Cortex of kidney (tissue), 1 donor: Measurements from ENCODE around the gene CTSZ.

ENCODE experiments used
- DNase-seq: peaks from one replicate; lab custom pipeline; 2025; lab: John Stamatoyannopoulos, UW

CTSZ gene

GRCh38 chr20:59031564-59032022 lies 24.5 kb upstream of the CTSZ start:
- no peak for DNase-seq

- no peak for DNase-seq
These were observed 24.0 kb upstream of the CTSZ start for GRCh38 chr20:59030911-59031563.

- no peak for DNase-seq
These were observed 21.8 kb upstream of the CTSZ start for GRCh38 chr20:59028812-59029211.

GRCh38 chr20:59027741-59028320 lies 20.8 kb upstream of the CTSZ start:
- DNase-seq = no peak

GRCh38 chr20:59026904-59027740 lies 20.1 kb upstream of the CTSZ start:
- DNase-seq = no peak

GRCh38 chr20:59025511-59025910 lies 18.5 kb upstream of the CTSZ start:
- DNase-seq = no peak

GRCh38 chr20:59025086-59025485 lies 18.0 kb upstream of the CTSZ start:
- DNase-seq = no peak

- DNase-seq = no peak
These were observed 17.1 kb upstream of the CTSZ start for GRCh38 chr20:59024111-59024530.

GRCh38 chr20:59023616-59024015 lies 16.6 kb upstream of the CTSZ start:
- DNase-seq = no peak

- DNase-seq = no peak
These were observed 15.7 kb upstream of the CTSZ start for GRCh38 chr20:59022754-59023153.

- no peak for DNase-seq
These were observed 14.0 kb upstream of the CTSZ start for GRCh38 chr20:59020938-59021551.

GRCh38 chr20:59019217-59019616 lies 12.2 kb upstream of the CTSZ start, which contains the start of gene TUBB1:
Gene TUBB1 (plus strand): TSS chr20:59019429. CDS start chr20:59019523, 94 bp downstream.
- DNase-seq = no peak

GRCh38 chr20:59018817-59019216 lies 11.8 kb upstream of the CTSZ start:
- DNase-seq = no peak

GRCh38 chr20:59017493-59018231 lies 10.6 kb upstream of the CTSZ start:
- no peak for DNase-seq

- DNase-seq = no peak
These were observed 9.9 kb upstream of the CTSZ start for GRCh38 chr20:59016795-59017492.

- DNase-seq = no peak
These were observed 9.0 kb upstream of the CTSZ start for GRCh38 chr20:59015812-59016711.

GRCh38 chr20:59015411-59015810 lies 8.4 kb upstream of the CTSZ start:
- no peak for DNase-seq

- no peak for DNase-seq
These were observed 7.8 kb upstream of the CTSZ start for GRCh38 chr20:59014680-59015389.

- no peak for DNase-seq
These were observed 7.0 kb upstream of the CTSZ start for GRCh38 chr20:59013959-59014608.
